Activated CD4-positive, alpha-beta T cell treated with anti-CD3 and anti-CD28 coated beads for 4 hours (primary cell): Measurements from ENCODE around the gene RSRC1.
"Not testable (repeated sequence)": the region's sequence is repeated elsewhere in the genome, so short reads cannot be mapped to it uniquely, and the experiment has no call there.

ENCODE experiments used
- DNase-seq, 2 donors: peaks; one replicate each; pipeline ENCODE4 v3.0.0-alpha.2; 2020

RSRC1 gene

DNA sequence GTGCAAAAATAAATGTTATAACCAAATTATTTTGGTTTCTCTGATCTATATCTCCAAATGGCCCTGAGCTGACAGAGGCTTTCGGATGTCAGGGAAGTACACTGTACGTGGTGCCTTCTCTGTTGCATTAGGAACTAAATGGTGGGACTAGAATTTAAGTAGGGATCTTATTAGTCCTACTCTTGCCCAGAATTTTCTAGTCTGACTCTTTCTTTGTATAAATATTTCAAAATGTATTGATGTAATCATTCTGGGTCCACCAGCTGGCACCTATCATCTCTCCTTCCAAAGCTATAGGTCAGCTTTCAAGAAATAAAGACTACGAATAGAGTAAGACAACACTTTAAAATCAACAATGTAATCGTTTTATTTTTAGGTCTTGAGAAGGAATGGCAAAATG, 438.8 kb downstream of the RSRC1 start:
- no peak for DNase-seq

DNA sequence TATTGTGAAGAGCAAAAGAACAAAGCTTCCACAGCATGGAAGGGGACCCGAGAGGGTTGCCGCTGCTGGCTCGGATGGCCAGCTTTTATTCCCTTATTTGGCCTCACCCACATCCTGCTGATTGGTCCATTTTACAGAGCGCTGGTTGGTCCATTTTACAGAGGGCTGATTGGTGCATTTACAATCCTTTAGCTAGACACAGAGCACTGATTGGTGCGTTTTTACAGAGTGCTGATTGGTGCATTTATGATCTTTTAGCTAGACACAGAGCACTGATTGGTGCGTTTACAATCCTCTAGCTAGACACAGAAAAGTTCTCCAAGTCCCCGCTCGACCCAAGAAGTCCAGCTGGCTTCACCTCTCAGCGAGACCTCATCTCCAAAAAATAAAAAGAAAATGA, 440.0 kb downstream of the RSRC1 start:
- not testable (repeated sequence) for DNase-seq

- no peak for DNase-seq
Observed at GRCh38 chr3:158552124-158552523, 442.2 kb downstream of the RSRC1 start.

DNA sequence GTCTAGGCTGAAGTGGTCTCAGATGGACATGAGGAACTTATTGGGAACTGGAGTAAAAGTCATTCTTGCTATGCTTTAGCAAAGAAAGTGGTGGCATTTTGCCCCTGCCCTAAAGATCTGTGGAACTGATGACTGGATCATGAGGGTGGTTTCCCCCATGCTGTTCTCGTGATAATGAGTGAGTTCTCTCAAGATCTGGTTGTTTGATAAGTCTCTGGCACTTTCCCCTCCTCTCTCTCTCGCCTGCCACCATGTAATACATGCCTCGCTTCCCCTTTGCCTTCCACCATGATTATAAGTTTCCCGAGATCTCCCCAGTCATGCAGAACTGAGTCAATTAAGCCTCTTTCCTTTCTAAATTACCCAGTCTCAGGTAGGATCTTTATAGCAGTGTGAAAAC, 449.6 kb downstream of the RSRC1 start:
- DNase-seq = no peak

DNA sequence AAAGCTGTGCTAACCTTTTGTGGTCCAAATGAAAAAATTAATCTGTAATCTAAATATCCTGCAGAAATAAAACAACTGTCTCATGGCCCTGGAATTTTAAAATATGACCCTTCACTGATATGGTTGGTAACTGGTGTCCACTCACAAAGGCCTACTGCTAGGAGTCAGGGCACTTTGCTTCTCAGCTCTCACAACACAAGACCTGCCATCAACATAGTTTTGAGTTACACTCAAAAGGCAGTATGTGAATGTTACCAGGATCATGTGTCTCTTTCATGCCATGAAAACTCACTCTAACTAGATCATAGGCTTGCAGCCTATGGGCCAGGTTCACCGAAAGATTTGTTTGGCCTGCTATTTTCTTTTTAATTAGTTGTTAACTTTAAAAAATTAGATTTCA, 451.1 kb downstream of the RSRC1 start:
- no peak for DNase-seq

- DNase-seq = no peak
Observed at GRCh38 chr3:158562674-158563073, 452.8 kb downstream of the RSRC1 start.

DNA sequence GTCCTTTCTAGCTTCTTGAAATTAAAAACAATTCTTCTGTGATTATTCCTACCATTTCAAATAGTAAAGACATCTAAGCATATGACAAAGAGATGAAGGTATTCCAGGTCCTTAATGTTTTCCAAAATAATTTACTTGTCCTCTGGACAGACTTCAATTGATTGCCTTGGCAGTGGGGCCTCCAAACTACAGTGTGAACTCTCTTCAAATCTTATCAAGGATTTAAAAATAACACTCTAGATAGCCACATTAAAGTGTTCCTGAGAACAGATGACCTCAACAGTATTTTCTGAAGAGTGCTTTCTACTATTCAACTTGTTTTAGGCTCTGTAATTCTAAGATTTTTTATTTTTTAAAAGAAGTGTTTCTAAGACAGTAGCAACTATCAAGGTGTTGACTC, 453.2 kb downstream of the RSRC1 start:
- DNase-seq = no peak

DNA sequence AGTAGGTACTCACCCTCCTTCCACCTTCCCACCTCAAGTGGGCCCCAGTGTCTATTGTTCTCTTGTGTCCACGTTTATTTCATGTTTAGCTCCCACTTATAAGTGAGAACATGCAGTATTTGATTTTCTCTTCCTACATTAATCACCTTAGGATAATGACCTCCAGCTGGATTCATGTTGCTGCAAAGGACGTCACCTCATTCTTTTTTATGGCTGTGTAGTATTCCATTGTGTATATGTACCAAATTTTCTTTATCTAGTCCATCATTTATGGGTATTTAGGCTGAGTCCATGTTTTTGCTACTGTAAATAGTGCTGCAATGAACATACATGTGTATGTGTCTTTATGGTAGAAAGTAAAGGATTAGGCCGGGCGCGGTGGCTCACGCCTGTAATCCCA, 455.2 kb downstream of the RSRC1 start:
- no peak for DNase-seq

DNA sequence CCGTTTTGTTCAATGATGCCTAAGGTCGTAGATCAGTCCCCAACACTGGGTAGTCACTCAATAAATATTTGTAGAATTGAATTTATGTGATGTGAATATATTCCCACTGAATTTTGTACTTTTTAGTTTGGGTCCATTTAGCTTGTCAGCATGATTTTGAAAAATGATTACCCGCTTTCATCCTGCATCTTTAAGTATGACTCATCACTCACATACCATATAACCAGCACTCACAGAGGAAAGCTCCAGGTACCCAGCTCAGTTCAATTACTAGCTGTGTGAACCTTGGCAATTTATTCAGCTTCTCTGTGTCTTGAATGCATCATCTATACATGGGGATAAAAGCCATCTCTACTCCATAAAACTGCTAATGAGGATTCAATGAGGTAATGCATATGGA, 458.9 kb downstream of the RSRC1 start:
- no peak for DNase-seq

DNA sequence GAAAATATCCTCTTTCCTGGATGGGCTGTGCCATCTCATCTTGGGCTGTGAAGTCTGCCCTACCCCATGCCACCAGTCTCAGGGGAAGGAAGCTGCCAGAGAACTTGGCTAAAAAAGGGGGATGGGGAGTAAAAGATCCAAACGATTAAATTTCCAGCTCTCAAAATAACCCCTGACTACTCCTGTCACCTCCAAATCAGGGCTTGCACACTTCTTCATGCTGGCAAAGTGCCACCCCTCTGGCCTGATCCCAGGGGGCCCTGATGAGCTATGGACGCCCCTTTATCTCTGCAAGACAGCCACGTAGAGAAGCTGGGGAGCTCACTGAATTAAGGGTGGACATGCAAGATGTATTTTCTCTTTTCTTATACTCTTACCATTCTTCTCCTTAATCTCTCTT, 459.9 kb downstream of the RSRC1 start:
- no peak for DNase-seq

GRCh38 chr3:158570999-158571702, 461.3 kb downstream of the RSRC1 start, which contains the start of gene MLF1:
TSS of gene MLF1 (plus strand) at chr3:158571194. CDS start at chr3:158571301, 107 bp downstream.
- peak; percentile 71 to 72 for DNase-seq

- DNase-seq = no peak
Observed at GRCh38 chr3:158571969-158572765, 462.3 kb downstream of the RSRC1 start.

DNA sequence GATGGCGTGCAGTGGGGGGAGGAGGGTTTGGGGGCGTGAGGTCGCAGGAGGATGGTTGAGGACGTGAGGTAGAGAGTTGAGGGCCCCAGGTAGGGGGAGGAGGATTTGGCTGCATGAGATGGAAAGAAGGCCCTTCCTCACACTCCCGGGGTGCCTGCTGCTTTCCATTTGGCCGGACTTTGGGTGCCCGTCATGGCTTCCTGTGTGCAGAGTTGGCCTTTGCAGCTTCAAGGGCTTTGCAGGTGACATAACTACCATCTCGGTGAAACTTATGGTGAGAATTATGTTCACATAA, 462.8 kb downstream of the RSRC1 start:
- no peak for DNase-seq

DNA sequence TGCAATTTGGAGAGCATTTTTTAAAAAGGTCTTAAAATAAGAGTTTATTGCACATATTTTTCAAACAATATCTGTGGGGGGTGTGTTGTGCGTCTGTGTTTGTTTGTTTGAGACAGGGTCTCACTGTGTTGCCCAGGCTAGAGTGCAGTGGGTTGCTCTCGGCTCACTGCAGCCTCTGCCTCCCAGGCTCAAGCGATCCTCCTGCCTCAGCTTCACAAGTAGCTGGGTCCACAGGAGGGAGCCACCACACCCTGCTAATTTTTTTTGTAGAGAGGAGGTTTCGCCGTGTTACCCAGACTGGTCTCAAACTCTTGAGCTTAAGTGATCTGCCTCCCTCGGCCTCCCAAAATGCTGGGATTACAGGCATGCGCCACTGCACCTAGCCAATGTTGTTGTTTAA, 463.8 kb downstream of the RSRC1 start:
- DNase-seq = no peak

DNA sequence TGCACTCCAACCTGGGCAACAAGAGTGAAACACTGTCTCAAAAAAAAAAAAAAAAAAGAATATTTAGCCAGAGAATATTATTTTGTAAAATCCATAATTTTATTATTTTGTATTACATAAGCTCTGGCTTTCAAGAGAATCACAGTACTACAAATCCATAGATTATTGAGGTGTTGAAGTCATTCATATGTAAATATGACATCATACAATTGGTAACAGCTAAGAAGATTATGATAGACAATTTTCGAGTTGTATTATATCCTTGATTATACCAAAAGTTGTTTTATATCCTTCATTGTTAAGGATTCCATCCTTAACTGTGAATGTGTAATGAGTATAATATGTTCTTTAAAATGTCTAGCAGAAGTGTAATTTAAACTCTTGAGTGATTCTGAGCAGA, 464.8 kb downstream of the RSRC1 start:
- no peak for DNase-seq

DNA sequence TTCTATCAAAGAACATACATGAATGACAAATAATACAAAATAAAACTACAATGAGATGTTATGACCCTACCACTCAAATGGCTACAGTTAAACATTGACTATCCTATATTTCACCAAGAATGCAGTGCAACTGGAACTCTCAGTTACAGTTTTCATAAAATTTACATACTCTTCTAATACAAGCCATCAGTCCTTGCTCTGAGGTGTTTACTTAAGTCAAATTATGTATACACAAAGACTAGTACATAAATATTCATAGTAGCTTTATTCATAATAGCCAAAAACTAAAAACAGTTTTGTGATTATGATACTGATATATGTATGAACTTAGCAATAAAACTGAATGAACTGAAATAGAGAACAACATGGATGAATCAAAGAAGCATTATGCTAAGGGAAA, 480.3 kb downstream of the RSRC1 start:
- no peak for DNase-seq
